MM.1S (cell line): ENCODE results near the gene HNF1A.

Experiments
- DNase-seq: peaks from one replicate; pipeline ENCODE4 v3.0.0-alpha.2; 2015
- H2AFZ ChIP-seq: fragments of 300-600 bp; sonication (generic); 2 replicates; pipeline ENCODE4 v1.6.0; 2016; ENCODE audit warnings: antibody characterized with exemption, low read length
- H3F3A ChIP-seq: fragments of 300-600 bp; sonication (generic); 2 replicates; pipeline ENCODE4 v1.6.1; 2016; ENCODE audit warnings: mild to moderate bottlenecking, antibody characterized with exemption, low read length, moderate library complexity, mixed read lengths; ENCODE audit not compliant: insufficient read depth
- H3K27ac ChIP-seq: fragments of 300-600 bp; sonication (generic); 2 replicates; pipeline ENCODE4 v1.5.1; 2016; ENCODE audit warnings: mild to moderate bottlenecking, low read length
- H3K27me3 ChIP-seq: fragments of 300-600 bp; sonication (generic); replicated peaks from 2 replicates; pipeline ENCODE4 v1.6.0; 2016; ENCODE audit warnings: low read length; ENCODE audit not compliant: insufficient read depth
- H3K36me3 ChIP-seq: fragments of 300-600 bp; sonication (generic); replicated peaks from 2 replicates; pipeline ENCODE4 v1.6.1; 2016; ENCODE audit warnings: mild to moderate bottlenecking, low read length, mixed read lengths; ENCODE audit not compliant: insufficient read depth
- H3K4me1 ChIP-seq: fragments of 300-600 bp; sonication (generic); 2 replicates; pipeline ENCODE4 v1.6.1; 2016; ENCODE audit warnings: low read length, mixed read lengths
- H3K4me2 ChIP-seq: fragments of 300-600 bp; sonication (generic); 2 replicates; pipeline ENCODE4 v1.6.0; 2016; ENCODE audit warnings: low read depth, low read length
- H3K4me3 ChIP-seq: fragments of 300-600 bp; sonication (generic); 2 replicates; pipeline ENCODE4 v1.5.1; 2016; ENCODE audit warnings: low read length, mixed read lengths
- H3K79me2 ChIP-seq: fragments of 300-600 bp; sonication (generic); 2 replicates; pipeline ENCODE4 v1.6.1; 2016; ENCODE audit warnings: mixed run types, low read length, mixed read lengths
- H3K9ac ChIP-seq: fragments of 300-600 bp; sonication (generic); 2 replicates; pipeline ENCODE4 v1.6.1; 2016; ENCODE audit warnings: low read length, mixed read lengths
- H3K9me2 ChIP-seq: fragments of 300-600 bp; sonication (generic); replicated peaks from 2 replicates; pipeline ENCODE4 v1.6.1; 2016; ENCODE audit warnings: mild to moderate bottlenecking, low read length, mixed read lengths; ENCODE audit not compliant: insufficient read depth
- H3K9me3 ChIP-seq: fragments of 300-600 bp; sonication (generic); replicated peaks from 2 replicates; pipeline ENCODE4 v1.6.1; 2016; ENCODE audit warnings: mild to moderate bottlenecking, low read length, mixed read lengths; ENCODE audit not compliant: insufficient read depth
- H4K20me1 ChIP-seq: fragments of 300-600 bp; sonication (generic); 2 replicates; pipeline ENCODE4 v1.6.1; 2016; ENCODE audit warnings: mild to moderate bottlenecking, low read length, moderate library complexity, mixed read lengths; ENCODE audit not compliant: insufficient read depth
- CTCF ChIP-seq: fragments of 300-600 bp; sonication (generic); IDR thresholded peaks from 2 replicates; pipeline ENCODE4 v1.5.1; 2016; ENCODE audit warnings: antibody characterized with exemption, low read length, mixed read lengths
- EZH2 ChIP-seq: fragments of 300-600 bp; sonication (generic); optimal IDR thresholded peaks from 2 replicates; pipeline ENCODE3; 2017; ENCODE audit warnings: low read depth, mild to moderate bottlenecking, antibody characterized with exemption, low read length, mixed read lengths
- EZH2phosphoT487 ChIP-seq: fragments of 300-600 bp; sonication (generic); IDR thresholded peaks from 2 replicates; pipeline ENCODE4 v1.6.1; 2018; ENCODE audit warnings: antibody characterized with exemption, low read length

HNF1A gene

DNA sequence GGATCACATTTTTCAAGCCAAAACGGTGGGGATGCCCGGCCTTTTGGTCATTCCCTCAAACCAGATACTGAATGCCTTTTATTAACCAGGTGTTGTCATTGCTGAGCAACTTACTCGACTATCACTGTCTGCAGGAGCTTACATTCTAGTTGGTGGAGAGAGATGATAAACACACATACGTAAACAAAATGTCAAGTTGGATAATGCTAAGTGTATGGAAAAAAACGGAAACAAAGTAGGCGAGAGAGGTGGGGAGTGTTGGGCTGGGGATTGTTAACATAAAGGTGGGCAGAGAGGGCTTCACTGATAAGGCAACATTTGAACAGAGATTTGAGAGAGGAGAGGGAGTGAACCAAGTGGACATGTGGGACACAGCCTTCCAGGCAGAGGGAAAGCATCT lies 33.5 kb downstream of the HNF1A start:
- no peaks in the 10 kb centered on the region for H3K36me3 ChIP-seq

DNA sequence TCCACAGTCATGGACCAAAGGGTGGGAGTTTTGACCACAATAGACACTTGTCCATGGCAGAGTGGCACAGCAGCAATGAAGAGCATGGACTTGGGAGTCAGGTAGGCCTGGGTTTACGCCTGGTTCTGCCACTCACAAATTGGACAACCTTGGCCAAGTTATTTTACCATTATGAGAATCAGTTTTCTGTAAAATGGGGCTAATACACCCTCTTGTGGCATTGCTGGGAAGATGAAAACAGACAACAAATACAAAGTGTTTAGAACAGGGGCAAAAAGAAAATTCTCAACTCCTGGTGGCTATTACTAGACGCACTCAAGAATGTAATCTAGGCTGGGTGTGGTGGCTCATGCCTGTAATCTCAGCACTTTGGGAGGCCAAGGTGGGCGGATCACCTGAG lies 35.4 kb downstream of the HNF1A start:
- H3K36me3 ChIP-seq, result no peaks in the 10 kb centered on the region
- no peak overlapping the region for H3K9ac ChIP-seq
- no peaks in the 10 kb centered on the region for H3K9me2 ChIP-seq
- DNase-seq, result no peak
- H3K27ac ChIP-seq, result no peak overlapping the region
- H3K79me2 ChIP-seq, result peaks cover 11% of the 10 kb centered on the region
- H3K9me3 ChIP-seq, result no peaks in the 10 kb centered on the region
- H4K20me1 ChIP-seq, result no peaks in the 10 kb centered on the region
- no peaks in the 10 kb centered on the region for H3K27me3 ChIP-seq
- H3K4me1 ChIP-seq, result no peaks in the 10 kb centered on the region
- H3K4me3 ChIP-seq, result no peak overlapping the region
- H3F3A ChIP-seq, result no peaks in the 10 kb centered on the region
- TF ChIP-seq EZH2 (no peak), CTCF (no peak), EZH2phosphoT487 (no peak)
- no peak overlapping the region for H3K4me2 ChIP-seq
- H2AFZ ChIP-seq, result no peak overlapping the region

More for the DNA sequence above, 33.5 kb downstream of the HNF1A start:
- Histone ChIP-seq H3K4me1 (no peaks in the 10 kb centered on the region), H3K9ac (no peak overlapping the region), H2AFZ (no peak overlapping the region), H3K4me3 (no peak overlapping the region), H3K27ac (no peak overlapping the region), H3K9me2 (no peaks in the 10 kb centered on the region), H3F3A (no peaks in the 10 kb centered on the region), H4K20me1 (no peaks in the 10 kb centered on the region), H3K79me2 (peaks cover 11% of the 10 kb centered on the region), H3K9me3 (no peaks in the 10 kb centered on the region), H3K4me2 (no peak overlapping the region), H3K27me3 (no peaks in the 10 kb centered on the region)
- TF ChIP-seq CTCF (no peak), EZH2 (no peak), EZH2phosphoT487 (no peak)
- no peak for DNase-seq

GRCh38 chr12:121015825-121016766 lies 37.8 kb downstream of the HNF1A start, which contains the start of gene C12orf43:
Gene C12orf43, minus strand, starts transcription at chr12:121016487. Its CDS starts 13 bp downstream, at chr12:121016474.
- Histone ChIP-seq H3K27me3 (no peaks in the 10 kb centered on the region), H2AFZ (peak within 1 kb of the TSS; percentile 35)
- DNase-seq, result peak; percentile 87

More at GRCh38 chr12:121015825-121016766, 37.8 kb downstream of the HNF1A start, which contains the start of gene C12orf43:
- no peaks in the 10 kb centered on the region for H4K20me1 ChIP-seq
- H3K4me2 ChIP-seq, result peak within 1 kb of the TSS; percentile 73
- H3K36me3 ChIP-seq, result no peaks in the 10 kb centered on the region
- peak within 1 kb of the TSS; percentile 46; the same call in 1 of the 2 replicates for H3K27ac ChIP-seq
- peak within 1 kb of the TSS; percentile 83 for H3K4me3 ChIP-seq
- no peaks in the 10 kb centered on the region for H3K9me2 ChIP-seq
- H3F3A ChIP-seq, result no peaks in the 10 kb centered on the region
- H3K4me1 ChIP-seq, result no peaks in the 10 kb centered on the region
- H3K9me3 ChIP-seq, result no peaks in the 10 kb centered on the region
- peak within 1 kb of the TSS; percentile 70 for H3K9ac ChIP-seq
- TF ChIP-seq CTCF, result no peak
- no peak for TF ChIP-seq EZH2
- TF ChIP-seq EZH2phosphoT487, result no peak
- H3K79me2 ChIP-seq, result peaks cover 11% of the 10 kb centered on the region
